HepG2 (cell line): ENCODE data around the gene CSN2. TPM values are rescaled to one million over a fixed set of nuclear protein-coding genes. Genes with fewer than 3 reads are reported as not detected.

Source experiments
- CEBPB ChIP-seq: IDR thresholded peaks from 2 replicates; pipeline ENCODE4 v1.6.1; 2011; ENCODE audit warnings: low read depth, low read length, improper control_type of control experiment, borderline replicate concordance
- ELF3 ChIP-seq: IDR thresholded peaks from 2 replicates; pipeline ENCODE4 v1.6.1; 2016; ENCODE audit warnings: missing genetic modification reagents, missing compliant biosample characterization
- HMG20A ChIP-seq: IDR thresholded peaks from 2 replicates; pipeline ENCODE4 v1.6.1; 2016; ENCODE audit warnings: borderline replicate concordance
- NCOR1 ChIP-seq: fragments of 200-600 bp; sonication (generic); IDR thresholded peaks from 2 replicates; pipeline ENCODE4 v1.7.0; 2017; ENCODE audit warnings: antibody characterized with exemption, low read length, borderline replicate concordance
- RFX1 ChIP-seq: fragments of 450-650 bp; IDR thresholded peaks from 2 replicates; pipeline ENCODE4 v1.6.1; 2017
- polyA plus RNA-seq, 8 experiments: library from polyadenylated mRNA; depleted of rRNA in 3 of 8; stranded (reverse) in 7 of 8; unstranded in 1 of 8; fragments of >200 nt; fragmentation: Illumina TruSeq in 4 of 8; extraction: Trizol in 4 of 8; gene quantifications; 2 replicates each; pipeline versions ENCODE4 v1.2.1 to v1.2.3, GENCODE V29; 2011 to 2016; ENCODE audit warnings: low read depth in 4 of 8, missing spikeins in 1 of 8, mixed read lengths in 1 of 8; ENCODE audit not compliant: insufficient read depth in 1 of 8
- total RNA-seq, 5 experiments: library from RNA; depleted of rRNA; stranded (reverse); fragments of >200 nt; fragmentation: Illumina TruSeq; extraction: Trizol; gene quantifications; 2 replicates each; pipeline ENCODE4 v1.2.3, GENCODE V29; 2016; ENCODE audit warnings: low read depth in 1 of 5
- TF ChIP-seq, protein P1 (sequence below): IDR thresholded peaks from 2 replicates; pipeline ENCODE4 v1.6.1; 2016; ENCODE audit warnings: low read depth
- TF ChIP-seq, protein P2 (sequence below): sonication (generic); formaldehyde crosslinking; conservative IDR thresholded peaks from 2 replicates; pipeline ENCODE4 v1.4.0; 2020; ENCODE audit warnings: mild to moderate bottlenecking, missing genetic modification reagents, moderate library complexity
- TF ChIP-seq, protein P3 (sequence below): sonication (generic); formaldehyde crosslinking; IDR thresholded peaks from 2 replicates; pipeline ENCODE4 v1.5.1; 2020; ENCODE audit warnings: missing genetic modification reagents, mild to moderate bottlenecking, borderline replicate concordance
- TF ChIP-seq, protein P4 (sequence below): sonication (generic); formaldehyde crosslinking; IDR thresholded peaks from 2 replicates; pipeline ENCODE4 v1.5.1; 2020; ENCODE audit warnings: missing genetic modification reagents, mild to moderate bottlenecking, borderline replicate concordance

CSN2 gene
- total and polyA plus RNA-seq, 2 of the 13 experiments (the other 11 are each of a cell fraction or from before 2014, with no cell fraction given), result 0.15 TPM; not detected in 1

DNA sequence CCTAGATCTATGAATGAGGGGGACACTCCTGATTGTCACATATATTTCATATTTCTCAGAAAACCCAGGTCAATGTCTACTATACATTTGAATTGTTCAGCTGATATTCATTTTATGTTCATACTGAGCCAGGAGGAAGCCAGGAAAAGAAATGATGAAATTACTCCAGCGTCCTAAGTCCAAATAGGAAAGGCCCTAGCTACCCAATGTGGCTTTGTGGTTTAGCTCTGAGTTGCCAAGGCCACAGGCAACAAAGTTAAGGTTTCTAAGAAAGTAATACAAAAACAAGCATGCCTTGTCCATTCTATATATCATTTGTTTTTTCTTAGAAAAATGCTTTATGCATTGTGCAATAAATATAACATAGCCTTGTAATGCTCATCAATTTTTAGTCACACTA is 4.5 kb upstream of the CSN2 start (continued):
- TF ChIP-seq, protein P1, sequence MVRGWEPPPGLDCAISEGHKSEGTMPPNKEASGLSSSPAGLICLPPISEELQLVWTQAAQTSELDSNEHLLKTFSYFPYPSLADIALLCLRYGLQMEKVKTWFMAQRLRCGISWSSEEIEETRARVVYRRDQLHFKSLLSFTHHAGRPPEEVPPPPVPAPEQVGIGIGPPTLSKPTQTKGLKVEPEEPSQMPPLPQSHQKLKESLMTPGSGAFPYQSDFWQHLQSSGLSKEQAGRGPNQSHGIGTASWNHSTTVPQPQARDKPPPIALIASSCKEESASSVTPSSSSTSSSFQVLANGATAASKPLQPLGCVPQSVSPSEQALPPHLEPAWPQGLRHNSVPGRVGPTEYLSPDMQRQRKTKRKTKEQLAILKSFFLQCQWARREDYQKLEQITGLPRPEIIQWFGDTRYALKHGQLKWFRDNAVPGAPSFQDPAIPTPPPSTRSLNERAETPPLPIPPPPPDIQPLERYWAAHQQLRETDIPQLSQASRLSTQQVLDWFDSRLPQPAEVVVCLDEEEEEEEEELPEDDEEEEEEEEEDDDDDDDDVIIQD (CRISPR knock-in tag), result peak; percentile 93
- peak; percentile 31; the same call in 1 of the 2 replicates for TF ChIP-seq HMG20A (CRISPR knock-in tag)
- TF ChIP-seq ELF3 (CRISPR knock-in tag), result peak; percentile 84
- TF ChIP-seq, protein P2, sequence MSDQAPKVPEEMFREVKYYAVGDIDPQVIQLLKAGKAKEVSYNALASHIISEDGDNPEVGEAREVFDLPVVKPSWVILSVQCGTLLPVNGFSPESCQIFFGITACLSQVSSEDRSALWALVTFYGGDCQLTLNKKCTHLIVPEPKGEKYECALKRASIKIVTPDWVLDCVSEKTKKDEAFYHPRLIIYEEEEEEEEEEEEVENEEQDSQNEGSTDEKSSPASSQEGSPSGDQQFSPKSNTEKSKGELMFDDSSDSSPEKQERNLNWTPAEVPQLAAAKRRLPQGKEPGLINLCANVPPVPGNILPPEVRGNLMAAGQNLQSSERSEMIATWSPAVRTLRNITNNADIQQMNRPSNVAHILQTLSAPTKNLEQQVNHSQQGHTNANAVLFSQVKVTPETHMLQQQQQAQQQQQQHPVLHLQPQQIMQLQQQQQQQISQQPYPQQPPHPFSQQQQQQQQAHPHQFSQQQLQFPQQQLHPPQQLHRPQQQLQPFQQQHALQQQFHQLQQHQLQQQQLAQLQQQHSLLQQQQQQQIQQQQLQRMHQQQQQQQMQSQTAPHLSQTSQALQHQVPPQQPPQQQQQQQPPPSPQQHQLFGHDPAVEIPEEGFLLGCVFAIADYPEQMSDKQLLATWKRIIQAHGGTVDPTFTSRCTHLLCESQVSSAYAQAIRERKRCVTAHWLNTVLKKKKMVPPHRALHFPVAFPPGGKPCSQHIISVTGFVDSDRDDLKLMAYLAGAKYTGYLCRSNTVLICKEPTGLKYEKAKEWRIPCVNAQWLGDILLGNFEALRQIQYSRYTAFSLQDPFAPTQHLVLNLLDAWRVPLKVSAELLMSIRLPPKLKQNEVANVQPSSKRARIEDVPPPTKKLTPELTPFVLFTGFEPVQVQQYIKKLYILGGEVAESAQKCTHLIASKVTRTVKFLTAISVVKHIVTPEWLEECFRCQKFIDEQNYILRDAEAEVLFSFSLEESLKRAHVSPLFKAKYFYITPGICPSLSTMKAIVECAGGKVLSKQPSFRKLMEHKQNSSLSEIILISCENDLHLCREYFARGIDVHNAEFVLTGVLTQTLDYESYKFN (CRISPR knock-in tag), result 0 out of 2 replicates have a peak, but pooled peaks have one; percentile 22
- TF ChIP-seq, protein P3, sequence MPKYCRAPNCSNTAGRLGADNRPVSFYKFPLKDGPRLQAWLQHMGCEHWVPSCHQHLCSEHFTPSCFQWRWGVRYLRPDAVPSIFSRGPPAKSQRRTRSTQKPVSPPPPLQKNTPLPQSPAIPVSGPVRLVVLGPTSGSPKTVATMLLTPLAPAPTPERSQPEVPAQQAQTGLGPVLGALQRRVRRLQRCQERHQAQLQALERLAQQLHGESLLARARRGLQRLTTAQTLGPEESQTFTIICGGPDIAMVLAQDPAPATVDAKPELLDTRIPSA (CRISPR knock-in tag), result no peak
- TF ChIP-seq, protein P4, sequence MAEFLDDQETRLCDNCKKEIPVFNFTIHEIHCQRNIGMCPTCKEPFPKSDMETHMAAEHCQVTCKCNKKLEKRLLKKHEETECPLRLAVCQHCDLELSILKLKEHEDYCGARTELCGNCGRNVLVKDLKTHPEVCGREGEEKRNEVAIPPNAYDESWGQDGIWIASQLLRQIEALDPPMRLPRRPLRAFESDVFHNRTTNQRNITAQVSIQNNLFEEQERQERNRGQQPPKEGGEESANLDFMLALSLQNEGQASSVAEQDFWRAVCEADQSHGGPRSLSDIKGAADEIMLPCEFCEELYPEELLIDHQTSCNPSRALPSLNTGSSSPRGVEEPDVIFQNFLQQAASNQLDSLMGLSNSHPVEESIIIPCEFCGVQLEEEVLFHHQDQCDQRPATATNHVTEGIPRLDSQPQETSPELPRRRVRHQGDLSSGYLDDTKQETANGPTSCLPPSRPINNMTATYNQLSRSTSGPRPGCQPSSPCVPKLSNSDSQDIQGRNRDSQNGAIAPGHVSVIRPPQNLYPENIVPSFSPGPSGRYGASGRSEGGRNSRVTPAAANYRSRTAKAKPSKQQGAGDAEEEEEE (CRISPR knock-in tag), result no peak
- no peak for TF ChIP-seq NCOR1
- peak; percentile 50; the same call in 1 of the 2 replicates for TF ChIP-seq CEBPB
- TF ChIP-seq RFX1, result peak; percentile 76
